Neural crest cell (in vitro differentiated cells): ENCODE measurements around the gene PLA2G2A. TPM values are rescaled to one million over a fixed set of nuclear protein-coding genes. Genes with fewer than 3 reads are reported as not detected.
"Not testable (repeated sequence)": the region's sequence is repeated elsewhere in the genome, so short reads cannot be mapped to it uniquely, and the experiment has no call there.

Experiments used
- DNase-seq: peaks from one replicate; pipeline ENCODE4 v3.0.0; 2021; ENCODE audit warnings: low read depth, mixed read lengths, low spot score
- H3K27ac Mint-ChIP-seq: one replicate; pipeline ENCODE4 v1.8.0; 2021; ENCODE audit warnings: mild to moderate bottlenecking, mixed read lengths; ENCODE audit not compliant: unreplicated experiment
- H3K27me3 Mint-ChIP-seq: 2 replicates; pipeline ENCODE4 v1.8.0; 2021; ENCODE audit warnings: low read depth, mild to moderate bottlenecking, mixed read lengths
- H3K36me3 Mint-ChIP-seq: 2 replicates; pipeline ENCODE4 v1.8.0; 2021; ENCODE audit warnings: low read depth, mild to moderate bottlenecking, mixed read lengths
- H3K4me1 Mint-ChIP-seq: 2 replicates; pipeline ENCODE4 v1.8.0; 2021; ENCODE audit warnings: mixed read lengths
- H3K4me3 Mint-ChIP-seq: one replicate; pipeline ENCODE4 v1.8.0; 2021; ENCODE audit warnings: mild to moderate bottlenecking, mixed read lengths
- H3K9me3 Mint-ChIP-seq: 2 replicates; pipeline ENCODE4 v1.8.0; 2021; ENCODE audit warnings: mixed read lengths
- CTCF ChIP-seq: fragments of 200-600 bp; sonication (generic); conservative IDR thresholded peaks from 2 replicates; pipeline ENCODE4 v1.5.0; 2021; ENCODE audit warnings: antibody characterized with exemption, mild to moderate bottlenecking
- total RNA-seq: library from RNA; stranded (reverse); gene quantifications from 2 replicates; pipeline ENCODE4 v1.2.1, GENCODE V29; 2021

The PLA2G2A gene
- total RNA-seq, 1 donor from 2014 or later: not detected

DNA sequence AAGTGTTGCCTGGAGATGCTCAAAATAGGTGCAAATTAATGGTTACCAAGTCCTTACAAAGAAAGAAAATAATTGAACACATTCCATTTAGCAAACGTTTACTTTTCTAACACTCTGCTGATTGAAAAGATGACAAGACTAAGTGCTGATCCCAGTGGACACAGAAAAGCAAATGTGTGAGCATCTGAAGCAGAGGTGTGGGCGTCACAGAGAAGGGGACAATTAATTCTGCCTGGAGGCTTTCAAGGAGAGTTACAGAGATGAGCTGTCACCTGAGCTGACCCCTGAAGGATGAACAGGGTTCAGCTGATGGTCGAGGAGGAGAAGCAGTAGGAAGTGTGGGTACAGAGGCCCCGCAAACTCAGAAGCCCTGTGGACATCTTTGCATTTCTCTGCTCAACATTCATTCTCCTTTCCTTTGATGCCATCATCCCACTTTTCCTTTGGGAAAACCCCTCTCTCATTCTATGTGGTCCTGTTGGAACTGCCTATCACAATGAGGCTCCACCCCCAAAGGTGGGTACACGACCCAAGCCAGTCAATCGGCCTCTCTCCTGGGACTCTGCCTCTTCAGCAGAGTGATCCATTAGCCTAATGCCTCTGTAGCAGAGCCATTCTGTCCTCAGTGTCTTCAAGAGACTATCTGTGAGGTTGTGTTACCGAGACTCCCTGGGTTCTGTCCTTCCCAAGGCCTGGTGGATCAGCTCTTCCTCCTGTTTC lies 38.8 kb downstream of the PLA2G2A start:
- H3K27ac Mint-ChIP-seq: no peak overlapping the region
- no peak overlapping the region for H3K4me3 Mint-ChIP-seq
- no peak for DNase-seq
- peaks cover 4% of the 10 kb centered on the region for H3K9me3 Mint-ChIP-seq
- TF ChIP-seq CTCF: no peak
- H3K4me1 Mint-ChIP-seq: peaks cover 21% of the 10 kb centered on the region
- H3K27me3 Mint-ChIP-seq: no peaks in the 10 kb centered on the region
- H3K36me3 Mint-ChIP-seq: peaks cover 3% of the 10 kb centered on the region

GRCh38 chr1:19938472-19938871 lies 40.9 kb downstream of the PLA2G2A start:
- Mint-ChIP-seq H3K4me3 (no peak overlapping the region), H3K9me3 (peaks cover 4% of the 10 kb centered on the region), H3K27ac (no peak overlapping the region), H3K36me3 (peaks cover 3% of the 10 kb centered on the region), H3K27me3 (no peaks in the 10 kb centered on the region), H3K4me1 (peaks cover 21% of the 10 kb centered on the region)
- TF ChIP-seq CTCF: no peak
- no peak for DNase-seq

DNA sequence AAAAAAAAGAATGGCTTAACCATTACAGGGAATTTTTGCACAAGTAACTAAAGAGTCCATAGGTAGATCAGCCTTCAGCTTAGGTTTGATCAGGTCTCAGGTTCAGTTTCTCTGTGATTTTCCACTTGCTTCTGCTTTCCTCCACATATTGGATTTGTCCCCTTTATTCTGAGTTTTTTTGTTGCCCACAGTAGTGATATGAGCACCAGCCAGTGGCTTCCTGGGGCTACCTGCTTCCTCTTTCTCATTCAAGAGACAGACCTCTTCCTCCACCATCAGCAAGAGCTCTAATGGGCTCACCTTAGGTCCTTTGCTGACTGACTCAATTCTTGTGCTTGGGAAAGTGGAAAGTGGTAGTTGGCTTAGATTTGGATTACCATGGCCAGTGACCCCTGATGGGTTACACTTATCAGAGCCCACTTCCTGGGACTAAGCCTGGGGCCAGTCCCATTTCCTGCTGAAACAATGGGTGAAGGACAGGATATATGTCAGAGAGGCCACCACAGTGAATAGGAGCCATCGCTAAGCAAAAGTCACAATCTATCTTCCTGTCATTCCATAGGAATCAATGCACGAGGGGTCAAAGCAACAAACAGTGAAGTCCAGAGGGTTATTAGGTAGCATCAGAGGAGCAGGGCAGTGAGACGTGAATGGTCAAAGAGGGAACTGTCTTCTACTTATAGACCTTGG lies 43.2 kb downstream of the PLA2G2A start:
- H3K27ac Mint-ChIP-seq: no peak overlapping the region
- no peak for TF ChIP-seq CTCF
- H3K4me1 Mint-ChIP-seq: peaks cover 16% of the 10 kb centered on the region
- H3K36me3 Mint-ChIP-seq: peaks cover 7% of the 10 kb centered on the region
- H3K9me3 Mint-ChIP-seq: peaks cover 11% of the 10 kb centered on the region
- no peaks in the 10 kb centered on the region for H3K27me3 Mint-ChIP-seq
- no peak for DNase-seq
- H3K4me3 Mint-ChIP-seq: no peak overlapping the region

- no peak overlapping the region for H3K27ac Mint-ChIP-seq
- peaks cover 7% of the 10 kb centered on the region for H3K36me3 Mint-ChIP-seq
- H3K9me3 Mint-ChIP-seq: peaks cover 10% of the 10 kb centered on the region
- no peak overlapping the region for H3K4me3 Mint-ChIP-seq
- no peak for TF ChIP-seq CTCF
- H3K27me3 Mint-ChIP-seq: no peaks in the 10 kb centered on the region
- no peak for DNase-seq
- H3K4me1 Mint-ChIP-seq: peaks cover 3% of the 10 kb centered on the region
Observed at GRCh38 chr1:19934336-19934735, 45.1 kb downstream of the PLA2G2A start.

DNA sequence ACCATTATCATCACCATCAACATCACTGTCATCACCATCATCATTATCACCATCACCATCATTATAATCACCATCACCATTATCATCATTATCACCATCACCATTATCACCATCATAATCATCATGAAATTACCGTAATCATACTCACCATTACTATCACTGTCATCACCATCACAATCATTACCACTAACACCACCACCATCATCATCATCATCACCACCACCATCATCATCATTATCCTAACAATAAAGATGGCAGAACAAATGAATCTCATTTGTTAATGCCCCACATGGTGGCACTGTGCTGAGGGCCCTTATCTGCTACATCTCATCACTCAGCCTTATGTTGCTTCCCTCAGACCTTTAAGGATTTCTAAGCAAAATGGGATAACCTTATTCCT lies 46.6 kb downstream of the PLA2G2A start:
- H3K4me1 Mint-ChIP-seq: peaks cover 3% of the 10 kb centered on the region
- no peak overlapping the region for H3K27ac Mint-ChIP-seq
- H3K27me3 Mint-ChIP-seq: no peaks in the 10 kb centered on the region
- TF ChIP-seq CTCF: no peak
- no peak overlapping the region for H3K4me3 Mint-ChIP-seq
- H3K9me3 Mint-ChIP-seq: peaks cover 10% of the 10 kb centered on the region
- DNase-seq: no peak
- H3K36me3 Mint-ChIP-seq: peaks cover 7% of the 10 kb centered on the region

DNA sequence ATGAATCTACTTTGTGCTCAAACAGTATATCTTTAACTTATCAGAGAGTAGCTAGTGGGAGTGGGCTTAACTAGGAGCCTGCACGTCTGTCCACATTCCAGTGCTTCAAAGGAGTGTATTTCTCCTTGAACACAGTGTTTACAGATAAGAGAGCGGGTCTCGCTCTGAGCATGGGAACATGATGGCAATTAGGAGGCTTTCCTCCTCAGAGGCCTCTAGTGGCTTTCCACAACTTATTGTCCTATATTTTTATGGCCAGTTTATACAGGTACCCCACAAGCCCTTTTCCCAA lies 52.3 kb downstream of the PLA2G2A start:
- H3K4me3 Mint-ChIP-seq, H3K27me3 Mint-ChIP-seq, H3K36me3 Mint-ChIP-seq, H3K27ac Mint-ChIP-seq, H3K4me1 Mint-ChIP-seq, H3K9me3 Mint-ChIP-seq, DNase-seq: not testable (repeated sequence)
